Measurements from ENCODE around the gene REXO1. TPM values are rescaled to one million over a fixed set of nuclear protein-coding genes. Genes with fewer than 3 reads are reported as not detected.

The REXO1 gene
- total RNA-seq, 1 experiment from 2014 or later, result 52.2 TPM

GRCh38 chr19:1825909-1826556 is 22.2 kb downstream of the REXO1 start:
- TF ChIP-seq SP1 (IDR thresholded peaks at IDR 0.05; ENCODE audit: low read depth), result no peak
- TF ChIP-seq FOSL1 (IDR thresholded peaks at IDR 0.05; ENCODE audit: low read depth), result no peak
- peak; percentile 79 for TF ChIP-seq RAD21 (IDR thresholded peaks at IDR 0.05; ENCODE audit: low read depth)
- no peak for TF ChIP-seq POLR2AphosphoS5 (IDR thresholded peaks at IDR 0.05; ENCODE audit: low read depth, low read length)
- TF ChIP-seq ZFX (IDR thresholded peaks at IDR 0.05), result no peak
- peak; percentile 66 to 96 (median 92); a peak in 5 of 6 replicates for TF ChIP-seq CTCF (IDR thresholded peaks at IDR 0.05 in 2 of 3, conservative IDR thresholded peaks at IDR 0.05 in 1 of 3; ENCODE audit: borderline replicate concordance in 1 of 3, insufficient read depth in 1 of 3, low read depth in 2 of 3, low read length in 2 of 3)
- no peak for TF ChIP-seq YY1 (IDR thresholded peaks at IDR 0.05; ENCODE audit: extremely low read depth, insufficient replicate concordance, low read depth, low read length)
- Histone ChIP-seq H2AFZ (ENCODE audit: low read depth, low read length, poor library complexity, severe bottlenecking) (no peak overlapping the region), H3K4me2 (ENCODE audit: low read length) (no peak overlapping the region), H3K36me3 (ENCODE audit: control insufficient read depth in 1 of 2, insufficient read depth in 2 of 2, low read length in 2 of 2) (peaks cover 6 to 12% of the 10 kb centered on the region in 2 experiments; a peak in 3 of 4 replicates), H3K9me3 (ENCODE audit: control insufficient read depth in 1 of 2, insufficient read depth in 1 of 2, low read depth in 1 of 2, low read length in 2 of 2) (no peaks in the 10 kb centered on the region), H3K27ac (ENCODE audit: low read depth, low read length) (no peak overlapping the region; the same call in 1 of the 2 replicates), H4K20me1 (ENCODE audit: insufficient read depth) (no peaks in the 10 kb centered on the region), H3K27me3 (ENCODE audit: insufficient read depth, low read length) (no peaks in the 10 kb centered on the region), H3K79me2 (ENCODE audit: insufficient read depth, low read length) (peaks cover 22% of the 10 kb centered on the region), H3K9me2 (ENCODE audit: insufficient read depth) (no peaks in the 10 kb centered on the region), H3K4me1 (ENCODE audit: control insufficient read depth in 1 of 2, insufficient read depth in 2 of 2, low read length in 2 of 2) (peaks cover 4 to 7% of the 10 kb centered on the region in 2 experiments; a peak in 3 of 4 replicates), H3K4me3 (replicated peaks in 1 of 2; ENCODE audit: low read depth in 1 of 2, low read length in 2 of 2) (no peak overlapping the region), H3K9ac (ENCODE audit: low read length) (no peak overlapping the region)
- intact Hi-C loops (cut with micrococcal nuclease), result no loop called here
- DNase-seq (ENCODE audit: low read depth, low spot score) (no peak), ATAC-seq (peak; percentile 89)
- ChIA-PET RAD21 (ENCODE audit: low non-redundant PET in 1 of 2, low total read pairs in 2 of 2, uncharacterized antibody in 2 of 2, unreplicated experiment in 2 of 2) (interaction anchor here (0.6 to 1.1 kb wide), 6 partner anchors 58 to 333 kb away, joined by 3 to 6 read pairs (median 5); no protein-coding TSS in a partner anchor), POLR2A (interaction anchor here (0.8 kb wide), 1 partner anchor 230 kb away, joined by 15 read pairs; no protein-coding TSS in a partner anchor), CTCF (interaction anchor here (0.6 to 2.3 kb wide), 23 partner anchors 9 to 381 kb away, joined by 3 to 33 read pairs (median 4); partner anchors contain the start of gene MBD3)
- BruUV-seq (replicated peaks), result no TSS peak
